ENCODE measurements around the gene PLAU. TPM values are rescaled to one million over a fixed set of nuclear protein-coding genes. Genes with fewer than 3 reads are reported as not detected.

Gene PLAU
- total and polyA plus RNA-seq, 2 of the 4 experiments (the other 2 are of a cell fraction) = 123 to 283 TPM

- Histone ChIP-seq H3K9me1 (ENCODE audit: insufficient read depth, low read length) (peaks cover 12% of the 10 kb centered on the region), H3K14ac (replicated peaks; ENCODE audit: low read depth, low read length) (no peak overlapping the region), H3K4ac (ENCODE audit: low read depth, low read length) (no peak overlapping the region), H2AFZ (replicated peaks; ENCODE audit: low read length, poor library complexity) (no peak overlapping the region), H4K20me1 (ENCODE audit: insufficient read depth, low read length) (no peaks in the 10 kb centered on the region), H3K9ac (ENCODE audit: low read depth, low read length) (no peak overlapping the region), H4K8ac (ENCODE audit: low read depth in 2 of 2, low read length in 2 of 2) (no peak overlapping the region), H2AK9ac (replicated peaks; ENCODE audit: low read depth, low read length, poor library complexity) (no peak overlapping the region), H3K18ac (ENCODE audit: low read depth, low read length) (no peak overlapping the region), H2AK5ac (ENCODE audit: low read depth, low read length) (peak overlapping the region; percentile 45; the same call in 1 of the 2 replicates), H4K5ac (ENCODE audit: low read depth, low read length) (no peak overlapping the region), H3K4me1 (ENCODE audit: control insufficient read depth, insufficient read depth, low read length) (peaks cover 6% of the 10 kb centered on the region), H3K36me3 (ENCODE audit: control insufficient read depth, insufficient read depth, low read length) (no peaks in the 10 kb centered on the region), H3K56ac (ENCODE audit: extremely low read depth, insufficient read depth, low read length) (no peak overlapping the region), H3K23ac (ENCODE audit: low read depth, low read length) (no peak overlapping the region), H3K27me3 (ENCODE audit: control insufficient read depth, insufficient read depth, low read length) (no peaks in the 10 kb centered on the region), H3K27ac (ENCODE audit: insufficient read depth, low read length) (no peak overlapping the region), H3K4me3 (ENCODE audit: insufficient read depth, low read depth, low read length) (no peak overlapping the region), H3K79me1 (ENCODE audit: low read depth in 1 of 2, low read length in 2 of 2) (no peaks in the 10 kb centered on the region), H2BK20ac (ENCODE audit: low read depth, low read length) (no peak overlapping the region), H3K9me3 (ENCODE audit: control insufficient read depth, insufficient read depth, low read length) (no peaks in the 10 kb centered on the region; the same call in 1 of the 2 replicates), H2BK15ac (ENCODE audit: low read depth, low read length) (no peak overlapping the region), H2BK5ac (ENCODE audit: low read depth, low read length, poor library complexity, severe bottlenecking) (no peak overlapping the region), H2BK120ac (ENCODE audit: low read depth, low read length) (no peak overlapping the region), H4K91ac (ENCODE audit: insufficient read depth, low read depth, low read length) (0 out of 2 replicates have a peak overlapping the region, but pooled peaks have one; percentile 57), H3K4me2 (ENCODE audit: low read depth, low read length) (no peak overlapping the region)
- DNase-seq = no peak
- TF ChIP-seq MAZ (IDR thresholded peaks at IDR 0.05; ENCODE audit: borderline replicate concordance, low read depth, low read length) = no peak
- no CpG with 5 or more reads among the region's 10 CpGs for WGBS, 2 experiments (ENCODE audit: extremely low coverage in 2 of 2, insufficient read length in 1 of 2)
- in situ Hi-C loops (cut with MboI; ENCODE audit: low sequenced_read_pairs) = no loop called here
- CTCF ChIA-PET = no interaction called here
- dilution Hi-C loops (cut with HindIII; ENCODE audit: low sequenced_read_pairs, unreplicated experiment) = no loop called here
- intact Hi-C loops (cut with micrococcal nuclease) = no loop called here
- no peak for ATAC-seq (ENCODE audit: low read depth)
- BruUV-seq (replicated peaks) = no TSS peak
- POLR2A ChIA-PET (ENCODE audit: unreplicated experiment) = no interaction called here
Measured at GRCh38 chr10:73948947-73949633, 38.2 kb downstream of the PLAU start.
